Lung (tissue), 12 donors: ENCODE data around the gene HARBI1. TPM values are rescaled to one million over a fixed set of nuclear protein-coding genes. Genes with fewer than 3 reads are reported as not detected.
"Not testable (repeated sequence)": the region's sequence is repeated elsewhere in the genome, so short reads cannot be mapped to it uniquely, and the experiment has no call there.

Source experiments
- ATAC-seq: fragments of 200-7000 bp; cut with Tn5 transposase; one replicate; pipeline ENCODE4 v1.9.1; 2020; ENCODE audit warnings: moderate number of reproducible peaks; ENCODE audit not compliant: insufficient read depth, low FRiP score
- DNase-seq, 3 donors: peaks; one replicate each; pipeline ENCODE4 v3.0.0-alpha.2; 2013 to 2017
- H3K27ac ChIP-seq, 2 donors: one replicate each; pipeline ENCODE4 v1.5.1; 2013; ENCODE audit warnings: mild to moderate bottlenecking in 2 of 2, moderate library complexity in 2 of 2, control low read depth in 1 of 2, inconsistent platforms in 1 of 2, low read depth in 1 of 2, low read length in 1 of 2
- H3K27me3 ChIP-seq, 3 donors: one replicate each; pipeline ENCODE4 v1.5.1; 2013; ENCODE audit warnings: low read length in 2 of 3; ENCODE audit not compliant: control insufficient read depth in 3 of 3, insufficient read depth in 3 of 3
- H3K36me3 ChIP-seq, 4 donors: one replicate each; pipeline ENCODE4 v1.5.1; 2013; ENCODE audit warnings: low read length in 4 of 4, mild to moderate bottlenecking in 1 of 4, moderate library complexity in 1 of 4; ENCODE audit not compliant: control insufficient read depth in 4 of 4, insufficient read depth in 4 of 4
- H3K4me1 ChIP-seq, 5 donors: one replicate each; pipeline ENCODE4 v1.5.1; 2013; ENCODE audit warnings: low read length in 5 of 5, mild to moderate bottlenecking in 2 of 5, moderate library complexity in 1 of 5; ENCODE audit not compliant: control insufficient read depth in 5 of 5, insufficient read depth in 5 of 5
- H3K4me3 ChIP-seq: one replicate; pipeline ENCODE4 v1.5.1; 2013; ENCODE audit warnings: mild to moderate bottlenecking, control low read depth, moderate library complexity
- H3K9ac ChIP-seq, 2 donors: one replicate each; pipeline ENCODE4 v1.5.1; 2013; ENCODE audit warnings: low read length in 2 of 2, control low read depth in 1 of 2; ENCODE audit not compliant: insufficient read depth in 1 of 2
- H3K9me3 ChIP-seq, 4 donors: one replicate each; pipeline ENCODE4 v1.5.1; 2013; ENCODE audit warnings: low read length in 3 of 4, mild to moderate bottlenecking in 1 of 4, moderate library complexity in 1 of 4; ENCODE audit not compliant: control insufficient read depth in 4 of 4, insufficient read depth in 3 of 4
- CTCF ChIP-seq: IDR thresholded peaks from 2 replicates; pipeline ENCODE4 v1.5.1; 2012; ENCODE audit warnings: mild to moderate bottlenecking; ENCODE audit errors: control extremely low read depth, extremely low read depth
- WGBS, 2 donors: extraction: QIAGEN DNeasy Blood & Tissue Kit; methylation state at CpG; one replicate each; pipeline ENCODE4 v1.1.7; 2013; 5-methylcytosine and 5-hydroxymethylcytosine counted together
- polyA plus RNA-seq, 2 donors: library from polyadenylated mRNA; stranded (reverse); fragments of 200-250 nt; gene quantifications; one replicate each; pipeline ENCODE4 v1.2.1, GENCODE V29; 2013
- total RNA-seq, 2 donors: library from RNA; depleted of rRNA in 1 of 2; stranded (reverse); fragments of >200 nt in 1 of 2; gene quantifications; one replicate each; pipeline ENCODE4 v1.2.1, GENCODE V29; 2014 to 2021
- donor health status: control.
- donor health status: control.
- donor health status: Bipolar disorder and iron deficiency.
- donor health status: healthy.
- donor health status: DM: yes; HTN: yes; CAD: no.

Gene HARBI1
- total and polyA plus RNA-seq, 4 donors = 1.4 to 5.2 (median 3.6) TPM

- no peaks in the 10 kb centered on the region for H3K9me3 ChIP-seq
- no peaks in the 10 kb centered on the region for H3K27me3 ChIP-seq
- peak in 2 of 3 donors; percentile 11 to 12 for DNase-seq
- peaks cover 4 to 25% (median 8%) of the 10 kb centered on the region in 5 donors for H3K4me1 ChIP-seq
- no peaks in the 10 kb centered on the region for H3K36me3 ChIP-seq
- WGBS, 2 donors = 55 to 69% methylated on average over 11 of the region's 11 CpGs
- TF ChIP-seq CTCF = no peak
- no peak for ATAC-seq
- no peak overlapping the region for H3K4me3 ChIP-seq
- no peak overlapping the region for H3K27ac ChIP-seq
- peak overlapping the region in 1 of 2 donors; percentile 5 for H3K9ac ChIP-seq
Measured at GRCh38 chr11:46590740-46591605, 26.1 kb downstream of the HARBI1 start.

GRCh38 chr11:46588915-46589314 lies 28.1 kb downstream of the HARBI1 start:
- Histone ChIP-seq H3K27me3 (no peaks in the 10 kb centered on the region), H3K9me3 (no peaks in the 10 kb centered on the region), H3K9ac (no peak overlapping the region), H3K27ac (no peak overlapping the region), H3K4me3 (no peak overlapping the region), H3K4me1 (peaks cover 4 to 25% (median 8%) of the 10 kb centered on the region in 5 donors), H3K36me3 (no peaks in the 10 kb centered on the region)
- ATAC-seq (no peak), DNase-seq (no peak)
- TF ChIP-seq CTCF = no peak

- no peaks in the 10 kb centered on the region for H3K27me3 ChIP-seq
- DNase-seq (no peak), ATAC-seq (no peak)
- TF ChIP-seq CTCF = no peak
- no peak overlapping the region for H3K4me3 ChIP-seq
- no peak overlapping the region for H3K9ac ChIP-seq
- no peaks in the 10 kb centered on the region for H3K36me3 ChIP-seq
- 87% methylated on average over 5 of the region's 5 CpGs for WGBS, 2 donors
- H3K27ac ChIP-seq = no peak overlapping the region
- no peaks in the 10 kb centered on the region for H3K9me3 ChIP-seq
- H3K4me1 ChIP-seq = peaks cover 4 to 24% (median 8%) of the 10 kb centered on the region in 5 donors
Measured at GRCh38 chr11:46588131-46588530, 28.9 kb downstream of the HARBI1 start.

- not testable (repeated sequence) for H3K9me3 ChIP-seq, H3K36me3 ChIP-seq, ATAC-seq, H3K27me3 ChIP-seq, DNase-seq, H3K4me3 ChIP-seq, H3K27ac ChIP-seq, H3K4me1 ChIP-seq, H3K9ac ChIP-seq
- 92 to 100% methylated on average over 1 of the region's 1 CpG for WGBS, 2 donors
Measured at GRCh38 chr11:46583513-46583912, 33.5 kb downstream of the HARBI1 start.
